Activated effector memory CD4-positive, alpha-beta T cell treated with anti-CD3 and anti-CD28 coated beads, Interleukin-2, amount 50 U/mL, for 16 hours (primary cell): ENCODE results near the gene RANBP1.
"Not testable (repeated sequence)": the region's sequence is repeated elsewhere in the genome, so short reads cannot be mapped to it uniquely, and the experiment has no call there.

Source experiments
- DNase-seq: peaks from one replicate; pipeline ENCODE4 v3.0.0-alpha.2; 2020

Gene RANBP1

DNA sequence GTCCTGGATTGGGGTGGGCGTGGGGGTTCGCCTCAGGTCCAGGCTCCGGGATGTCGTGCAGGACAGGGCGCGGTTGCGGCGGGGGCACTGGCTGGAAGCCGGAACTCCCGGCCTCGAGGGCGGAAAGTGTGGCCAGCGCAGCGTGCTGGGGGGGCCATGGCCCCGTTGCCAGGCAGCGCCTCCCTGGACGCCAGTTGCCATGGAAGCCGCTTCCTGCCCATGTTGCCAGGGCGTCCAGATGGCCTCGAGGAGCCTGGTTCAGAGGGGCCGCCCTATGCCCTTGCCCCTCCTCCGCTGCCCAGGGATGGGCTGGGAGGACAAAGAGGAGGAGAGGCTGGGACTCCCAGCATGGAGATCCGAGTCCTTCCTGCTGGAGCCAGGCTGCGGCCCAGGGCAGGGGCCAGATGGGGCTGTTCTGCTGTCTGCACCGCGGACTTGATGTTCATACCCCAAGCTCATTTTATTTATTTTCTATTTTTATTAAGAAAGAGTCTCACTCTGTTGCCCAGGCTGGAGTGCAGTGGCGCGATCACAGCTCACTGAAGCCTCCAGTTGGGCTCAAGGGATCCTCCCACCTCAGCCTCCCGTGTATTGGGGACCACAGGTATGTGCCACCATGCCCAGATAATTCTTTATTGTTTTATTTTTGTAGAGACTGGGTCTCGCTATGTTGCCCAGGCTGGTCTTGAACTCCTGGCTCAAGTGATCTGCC is 39.6 kb downstream of the RANBP1 start:
- DNase-seq: no peak

DNA sequence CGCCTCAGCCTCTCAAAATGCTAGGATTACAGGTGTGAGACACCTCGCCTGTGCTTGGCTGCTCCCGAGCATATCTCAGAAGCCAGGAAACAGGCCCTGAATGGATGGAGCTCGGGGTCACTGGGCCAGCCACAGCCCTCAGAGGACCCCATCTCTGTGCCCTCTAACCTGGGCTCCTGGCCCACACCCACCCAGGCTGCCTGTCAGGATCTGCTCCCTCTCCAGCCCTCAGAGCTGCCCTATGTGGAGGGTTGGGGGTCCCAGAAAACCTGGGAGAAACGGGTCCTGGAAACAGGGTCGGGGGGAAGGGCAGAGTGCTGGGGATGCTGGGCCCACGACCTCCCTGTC is 40.1 kb downstream of the RANBP1 start:
- no peak for DNase-seq

DNA sequence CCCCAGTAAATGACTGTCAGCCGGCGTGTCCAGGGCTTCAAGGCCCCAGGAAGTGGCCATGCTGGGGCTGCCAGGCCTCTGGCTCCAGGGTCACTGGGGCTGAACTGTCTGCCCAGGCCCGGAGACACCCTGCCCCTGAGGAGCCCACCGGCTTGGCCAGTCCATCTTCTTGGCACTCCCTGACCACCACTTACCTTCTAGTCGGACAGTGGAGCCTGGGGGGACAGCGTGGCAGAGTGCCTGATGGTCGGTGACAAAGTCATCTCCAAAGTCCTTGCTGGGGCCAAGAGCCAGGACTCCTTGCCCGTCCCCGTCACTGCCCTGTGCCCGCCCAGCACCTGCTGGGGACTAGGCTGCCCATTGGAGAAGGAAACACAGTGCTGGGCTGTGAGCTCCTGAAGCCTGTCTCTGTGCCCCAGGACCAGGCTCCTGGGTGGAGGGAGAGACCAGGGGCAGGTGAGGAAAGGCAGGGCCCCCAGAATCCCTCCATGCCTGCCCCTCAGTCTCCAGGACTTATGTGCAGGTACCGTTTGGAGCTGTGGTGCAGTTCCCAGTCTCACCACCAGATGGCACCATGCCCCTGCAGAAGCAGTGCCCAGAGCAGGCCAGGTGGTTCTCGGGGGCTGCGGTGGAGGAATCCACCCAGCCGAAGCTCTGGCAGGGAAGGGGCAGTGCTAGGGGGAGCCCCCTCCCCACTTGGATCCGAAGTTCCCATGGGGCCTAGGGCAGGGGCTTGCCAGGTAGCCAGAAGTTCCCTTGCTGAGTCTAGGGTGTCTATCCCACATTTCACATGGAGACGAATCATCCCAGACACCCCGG is 40.9 kb downstream of the RANBP1 start:
- DNase-seq: peak; percentile 96

DNA sequence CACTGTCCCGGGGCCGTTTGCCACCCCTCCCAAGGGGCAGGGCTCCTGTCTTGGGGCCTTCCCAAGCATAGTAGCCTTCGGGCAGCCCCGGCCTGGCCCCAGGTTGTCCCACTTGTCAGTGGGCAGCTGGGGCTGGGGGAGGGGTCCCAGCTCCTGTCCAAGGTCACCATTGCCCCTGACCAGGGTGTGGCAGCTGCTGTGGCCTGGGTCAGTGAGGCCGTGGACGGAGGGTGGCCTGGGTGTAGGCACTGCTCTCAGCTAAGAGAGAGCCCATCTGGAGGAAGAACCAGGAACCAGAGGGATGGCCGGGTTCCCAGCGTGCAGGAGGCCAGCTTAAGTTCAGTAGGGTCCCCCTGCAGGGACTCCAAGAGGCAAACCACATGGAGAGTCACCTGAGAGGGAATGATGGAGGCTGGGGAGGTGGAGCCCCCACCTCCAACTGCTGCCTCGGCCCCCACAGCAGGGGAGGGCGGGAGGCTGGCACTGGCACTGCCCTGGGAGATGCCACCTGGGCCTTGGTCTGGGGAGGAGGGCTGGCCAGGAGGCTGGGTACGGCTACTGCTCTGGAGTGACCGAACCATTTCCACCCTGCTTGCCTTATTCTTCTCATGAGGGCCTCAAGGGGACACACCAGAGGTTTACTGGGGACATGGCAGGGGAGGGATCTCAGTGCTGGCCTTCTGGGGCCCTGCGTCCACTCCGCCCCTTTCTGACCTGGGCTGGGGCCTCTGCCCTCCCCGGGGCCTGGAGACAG is 41.7 kb downstream of the RANBP1 start:
- no peak for DNase-seq

DNA sequence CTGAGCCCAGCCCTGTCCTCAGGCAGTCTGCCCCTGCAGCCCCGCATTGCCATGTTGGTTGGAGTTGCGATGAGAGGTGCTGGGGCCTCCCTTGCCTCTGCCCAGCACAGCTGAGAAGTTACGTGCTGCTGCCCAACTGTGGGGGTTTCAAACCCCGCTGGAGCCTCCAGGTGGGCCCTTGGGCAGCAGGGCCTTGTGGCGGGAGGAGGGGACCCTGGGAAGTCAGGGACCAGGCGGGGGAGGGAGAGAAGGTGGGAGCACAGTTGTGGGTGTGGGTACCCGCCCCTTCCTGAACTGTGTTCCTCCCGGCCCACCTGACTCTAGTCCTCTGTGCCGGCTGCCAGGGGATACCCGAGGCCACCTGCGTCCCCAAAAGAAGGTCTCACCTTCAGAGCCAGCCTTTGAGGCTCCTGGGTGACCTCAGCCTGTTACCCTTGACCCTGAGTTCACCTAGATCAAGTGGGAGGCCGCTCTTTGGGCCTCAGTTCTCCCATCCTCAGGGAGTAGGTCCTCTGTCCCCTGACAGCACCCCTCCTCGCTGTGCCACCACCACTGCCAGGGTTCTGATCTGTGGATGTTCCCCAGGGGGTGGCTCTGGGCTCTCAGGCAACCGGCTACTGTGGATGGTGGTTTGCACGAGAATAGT is 42.6 kb downstream of the RANBP1 start:
- DNase-seq: no peak

DNA sequence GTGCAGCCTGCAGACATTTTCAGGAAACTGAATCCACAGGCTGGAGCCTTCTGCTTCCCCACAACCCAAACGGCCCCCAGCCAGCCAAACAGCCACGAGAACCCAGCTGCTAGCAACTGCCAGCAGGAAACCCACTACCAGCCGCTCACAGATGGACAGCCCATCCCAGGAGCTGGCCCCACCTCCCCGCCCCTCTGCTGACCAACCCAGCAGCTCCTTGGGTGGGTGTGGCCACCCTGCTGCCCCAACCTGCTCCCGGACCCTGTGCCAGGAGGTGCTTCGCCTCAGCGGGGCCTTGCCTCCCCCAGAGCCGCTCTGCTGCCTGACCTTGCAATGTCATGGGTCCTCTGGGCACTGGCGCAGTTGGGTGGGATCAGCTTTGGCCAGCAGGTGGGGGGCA is 43.2 kb downstream of the RANBP1 start:
- no peak for DNase-seq

DNA sequence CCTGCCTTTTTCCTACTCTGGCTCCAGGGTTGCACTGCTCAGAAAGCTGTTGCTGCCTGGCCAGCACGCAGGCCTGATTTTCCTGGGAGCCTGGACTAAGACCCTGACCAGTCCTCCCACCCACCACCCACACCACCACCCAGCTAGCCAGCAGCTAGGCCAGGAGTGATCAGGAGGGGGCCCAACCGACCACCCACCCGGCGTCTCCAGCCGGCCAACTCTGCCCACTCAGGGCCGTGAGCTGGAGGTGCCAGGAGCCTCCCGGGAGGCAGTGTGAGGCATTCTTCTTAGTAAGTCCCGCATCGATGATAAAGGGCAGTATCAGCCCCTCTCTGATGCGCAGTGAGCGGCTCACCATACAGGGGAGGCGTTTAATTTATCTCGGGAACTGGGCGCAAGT is 43.6 kb downstream of the RANBP1 start:
- not testable (repeated sequence) for DNase-seq

DNA sequence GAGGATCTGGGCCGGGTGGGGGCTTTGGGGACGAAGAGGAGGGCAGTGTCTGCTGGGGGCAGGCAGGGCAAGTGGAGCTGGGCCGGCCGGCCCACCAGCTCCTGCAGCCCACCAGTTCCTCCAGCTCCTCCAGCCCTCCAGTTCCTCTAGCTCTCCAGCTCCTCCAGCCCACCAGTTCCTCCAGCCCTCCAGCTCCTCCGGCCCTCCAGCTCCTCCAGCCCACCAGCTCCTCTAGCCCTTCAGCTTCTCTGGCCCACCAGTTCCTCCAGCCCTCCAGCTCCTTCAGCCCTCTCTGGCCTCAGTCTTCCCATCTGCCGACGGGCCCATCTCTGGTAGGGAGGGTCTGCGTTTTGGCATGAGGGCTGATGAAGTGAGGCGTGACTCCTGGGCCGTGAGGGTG is 44.1 kb downstream of the RANBP1 start:
- DNase-seq: no peak

DNA sequence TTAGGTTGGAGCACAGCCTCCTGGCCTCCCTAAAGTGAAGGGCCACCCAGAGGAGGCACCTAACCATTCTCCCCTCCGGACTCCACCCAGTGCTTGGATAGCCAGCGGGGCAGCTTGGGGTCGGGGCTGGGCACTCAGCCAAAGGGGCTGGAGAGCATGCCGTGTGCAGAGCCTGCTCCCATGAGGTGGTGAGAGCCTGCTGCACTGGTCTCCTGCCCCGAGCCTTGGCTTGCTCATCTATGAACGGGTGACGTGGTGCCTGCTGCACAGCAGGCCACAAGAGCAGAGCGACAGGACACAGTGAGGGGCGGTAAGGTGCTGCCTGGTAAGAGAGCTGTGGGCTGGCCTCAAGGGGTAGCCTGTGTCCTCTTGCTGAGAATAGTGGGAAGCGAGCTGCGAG is 49.0 kb downstream of the RANBP1 start:
- no peak for DNase-seq

DNA sequence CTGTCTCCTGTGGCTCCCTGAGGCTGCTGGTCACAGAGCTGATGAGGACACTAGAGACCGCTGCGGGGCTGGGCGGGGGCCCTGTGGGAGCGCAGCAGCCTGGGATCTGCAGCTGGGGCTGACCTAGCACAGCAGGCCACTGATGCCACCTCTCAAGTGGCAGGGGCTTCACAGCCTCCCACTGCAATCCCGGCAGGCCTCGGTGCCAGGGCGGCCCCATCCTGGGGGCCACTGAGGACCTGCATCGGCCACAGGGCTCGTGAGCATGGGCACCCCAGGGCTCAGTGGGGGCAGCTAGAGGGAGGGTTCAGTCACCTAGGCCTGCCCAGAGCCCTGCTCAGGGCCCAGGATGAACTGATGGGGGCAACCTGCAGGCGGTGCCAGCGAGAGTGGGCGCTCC is 49.5 kb downstream of the RANBP1 start:
- no peak for DNase-seq

DNA sequence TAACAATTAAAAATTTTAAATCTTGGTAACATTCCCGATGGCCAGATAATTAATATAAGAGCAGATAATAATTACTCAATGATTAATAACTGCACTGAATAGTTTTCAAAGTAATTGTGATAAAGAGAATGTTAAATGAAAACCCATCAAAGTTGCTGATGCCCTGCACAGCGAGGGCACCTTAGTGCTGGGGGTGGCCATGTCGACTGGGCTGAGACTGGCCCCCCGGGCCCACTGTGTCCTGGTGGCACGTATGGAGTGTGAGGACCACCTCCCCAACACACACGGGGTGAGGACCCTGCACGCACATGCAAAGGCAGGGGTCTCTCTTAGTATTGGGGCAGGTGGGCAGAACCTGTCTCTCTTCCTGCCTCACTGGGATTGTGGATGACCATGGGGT is 50.0 kb downstream of the RANBP1 start:
- DNase-seq: no peak

DNA sequence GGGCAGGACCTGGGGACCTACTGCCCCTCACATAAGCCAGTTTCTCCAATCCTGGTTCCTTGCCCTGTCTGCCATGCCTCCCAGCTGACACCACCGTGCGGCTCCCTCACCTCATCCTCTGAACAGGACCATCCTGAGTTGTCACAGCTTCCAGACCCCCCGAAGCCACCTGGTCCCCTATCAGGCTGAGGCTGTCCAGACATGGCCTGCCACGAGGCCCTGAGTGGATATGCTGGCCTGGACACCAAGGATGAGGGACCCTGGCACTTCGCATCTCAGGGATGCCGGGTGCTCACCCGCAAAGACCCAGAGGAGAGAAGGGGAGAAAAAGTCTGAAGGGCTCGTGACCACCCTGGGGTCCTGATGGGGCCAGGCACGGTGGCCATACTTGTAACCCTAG is 50.8 kb downstream of the RANBP1 start:
- DNase-seq: no peak

DNA sequence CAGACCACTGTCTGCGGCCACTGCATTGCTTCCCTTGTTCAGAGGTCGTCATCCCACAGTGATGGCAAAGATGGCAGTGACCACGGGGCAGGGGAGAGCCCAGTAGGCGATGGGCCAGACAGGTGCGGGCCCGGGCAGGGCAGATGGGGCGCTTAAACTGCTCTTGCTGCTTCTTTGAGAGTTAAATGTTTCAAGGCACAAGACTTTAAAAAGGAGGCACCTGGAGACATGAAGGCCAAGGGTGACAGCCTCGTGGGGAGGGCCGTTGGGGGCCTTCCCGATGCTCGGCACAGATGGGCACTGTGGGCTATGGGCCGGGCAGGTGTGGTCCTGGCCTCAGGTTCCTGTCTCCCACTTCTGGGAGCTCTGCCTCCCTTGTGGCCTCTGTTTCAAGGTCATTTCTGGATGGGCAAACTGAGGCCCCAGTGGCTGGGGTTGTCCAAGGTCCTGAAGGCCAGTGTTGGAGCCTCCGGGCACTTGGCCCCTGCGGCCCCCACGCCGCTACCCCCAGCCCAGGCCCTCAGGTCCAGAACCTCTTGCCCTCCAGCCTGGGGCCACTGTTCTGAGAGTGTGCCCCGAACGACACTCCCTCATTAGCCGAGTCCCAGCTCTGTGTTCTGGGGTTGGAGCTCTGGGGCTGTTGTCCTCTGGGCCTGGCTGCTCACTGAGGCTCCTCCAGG is 51.9 kb downstream of the RANBP1 start:
- DNase-seq: no peak

DNA sequence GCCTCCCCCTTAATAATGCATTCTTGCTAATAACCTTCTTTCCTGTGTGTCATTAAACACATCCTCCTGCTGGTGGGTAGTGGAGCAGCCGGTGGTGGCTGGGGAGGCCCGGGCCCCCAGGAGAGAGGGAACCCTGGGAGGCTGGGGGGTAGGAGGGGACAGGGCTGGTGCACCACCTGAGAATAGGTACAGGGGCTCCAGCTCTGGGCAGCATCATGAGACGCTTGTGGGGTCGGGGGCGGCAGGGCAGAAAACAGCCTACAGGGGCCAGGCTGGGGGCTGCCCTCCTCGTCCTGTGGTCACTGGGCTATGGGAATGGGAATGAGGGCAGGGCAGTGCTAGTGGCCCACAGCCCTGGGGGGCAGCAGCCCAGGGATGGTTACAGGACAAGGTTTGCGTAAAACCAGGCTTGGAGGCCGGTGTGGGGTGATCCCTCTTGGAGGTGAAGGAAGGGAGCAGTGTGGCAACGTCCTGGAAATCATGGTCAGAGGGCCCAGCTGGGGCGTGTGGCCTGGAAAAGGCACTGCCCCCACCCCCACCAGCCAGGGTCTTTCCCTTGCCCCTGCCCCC is 53.4 kb downstream of the RANBP1 start:
- no peak for DNase-seq

DNA sequence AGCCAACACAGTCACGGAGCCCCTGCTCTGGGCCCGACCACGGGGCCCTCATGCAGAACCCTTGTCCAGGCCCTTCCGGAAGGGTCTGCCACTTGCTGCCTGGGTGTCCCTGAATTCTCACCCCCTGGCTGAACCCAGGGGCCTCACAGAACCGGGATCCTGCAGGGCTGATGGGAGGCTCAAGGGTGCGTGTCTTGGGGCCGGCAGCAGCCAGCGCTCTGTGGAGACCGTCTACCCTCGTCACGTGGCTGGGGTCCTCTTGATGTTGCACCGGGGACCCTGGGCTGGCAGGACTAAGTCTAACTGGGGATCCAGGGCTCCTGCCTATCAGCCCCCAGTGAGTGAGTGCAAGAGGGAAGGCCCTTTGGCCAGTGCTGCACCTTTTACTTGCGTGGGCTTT is 54.3 kb downstream of the RANBP1 start:
- no peak for DNase-seq

DNA sequence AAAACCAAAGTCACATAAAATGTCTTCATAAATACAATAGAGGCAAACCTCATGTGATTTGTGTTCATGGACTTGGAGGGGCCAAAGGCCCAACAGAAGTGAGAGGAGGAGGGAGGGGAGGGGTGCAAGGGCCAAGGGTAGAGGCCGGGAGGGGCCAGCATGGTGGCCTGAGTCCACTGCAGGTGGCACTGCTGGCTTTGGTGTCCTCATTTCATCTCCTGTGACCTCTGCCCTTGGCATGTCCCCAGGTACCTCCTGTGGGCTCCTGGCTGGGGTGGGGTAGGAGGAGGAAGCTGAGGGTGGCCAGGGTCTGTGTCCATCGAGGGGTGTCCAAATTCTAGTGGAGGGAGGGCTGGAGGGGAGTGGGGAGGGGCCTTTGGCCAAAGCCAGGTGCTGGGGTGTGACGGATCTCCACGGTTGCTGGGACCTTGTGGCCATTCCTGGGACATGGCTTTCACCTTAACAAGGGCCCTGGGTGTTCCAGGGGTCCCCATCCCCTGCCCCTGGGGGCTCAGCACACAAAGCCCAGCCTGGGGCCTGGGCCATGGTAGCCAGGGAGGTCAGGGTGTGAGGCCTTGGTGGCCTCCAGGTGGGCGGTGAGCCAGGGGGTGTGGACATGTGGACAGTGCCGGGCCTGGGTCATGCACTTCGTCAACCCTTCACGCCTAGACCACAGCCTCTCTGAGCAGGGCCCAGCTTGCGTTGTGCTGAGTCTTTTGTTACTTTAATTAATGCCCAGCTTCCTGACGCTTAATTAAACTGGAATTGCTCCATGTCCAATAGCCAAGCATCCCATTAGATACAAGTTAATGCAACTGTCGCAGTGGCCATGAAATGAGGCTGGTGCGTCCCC is 55.6 kb downstream of the RANBP1 start:
- DNase-seq: no peak

DNA sequence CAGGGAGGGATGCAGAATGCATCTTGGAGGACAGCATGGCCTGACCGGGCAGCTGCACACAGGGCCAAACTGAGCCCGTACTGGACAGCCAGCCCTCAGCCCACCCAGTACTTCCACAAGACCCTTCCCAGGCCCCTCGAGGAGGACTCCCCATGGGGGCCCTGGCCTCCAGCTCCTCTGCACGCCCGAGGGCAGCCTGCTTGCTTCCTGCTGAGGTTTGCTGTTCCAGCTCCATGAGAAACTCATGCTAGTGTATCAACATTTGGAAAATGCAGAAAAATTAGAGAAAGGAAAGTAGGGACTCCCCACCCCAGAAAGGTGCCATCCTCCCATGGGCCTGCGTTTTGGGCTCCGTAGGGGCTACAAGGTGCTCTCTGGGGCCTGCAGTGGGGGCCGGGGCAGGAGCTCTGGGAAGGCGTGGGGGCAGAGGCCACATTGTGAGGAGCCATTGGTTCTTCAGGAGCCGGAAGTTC is 56.3 kb downstream of the RANBP1 start:
- DNase-seq: no peak

DNA sequence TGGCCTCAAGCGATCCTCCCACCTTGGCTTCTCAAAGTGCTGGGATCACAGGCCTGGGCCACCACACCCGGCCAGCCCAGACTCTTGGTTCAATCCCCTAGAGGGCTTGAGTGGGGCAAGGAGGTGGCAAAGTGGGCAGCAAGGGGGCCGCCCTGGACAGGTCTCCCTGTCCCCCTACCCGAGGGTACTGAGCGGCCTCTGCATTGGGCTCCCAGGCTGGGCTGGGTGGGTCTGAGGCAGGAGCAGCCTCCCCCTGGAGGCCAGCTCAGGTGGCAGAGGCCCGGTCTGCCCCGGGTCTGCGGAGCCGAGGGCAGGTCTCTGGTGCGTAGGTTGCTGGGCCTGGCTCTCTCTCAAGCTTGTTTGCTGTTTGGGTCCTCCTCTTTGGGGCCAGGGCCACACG is 57.3 kb downstream of the RANBP1 start:
- no peak for DNase-seq

DNA sequence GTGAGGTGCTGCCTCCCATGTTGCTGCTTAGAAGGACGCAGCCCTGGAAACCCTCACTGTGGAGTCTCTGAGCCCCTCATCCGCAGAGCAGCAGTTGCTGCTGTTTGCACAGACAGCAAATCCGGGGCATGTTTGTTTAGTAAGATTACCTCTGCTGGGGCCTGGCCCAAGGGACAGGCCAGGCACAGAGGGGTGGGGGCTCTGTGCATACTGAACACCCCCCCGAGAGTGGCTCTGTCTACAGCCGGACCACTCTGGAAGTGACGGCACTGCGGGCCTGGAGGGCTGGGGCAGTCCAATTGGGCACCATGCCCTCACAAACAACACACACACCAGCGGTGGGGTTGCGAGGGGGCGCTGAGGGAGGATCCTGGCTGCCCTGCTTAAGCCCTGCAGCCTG is 57.9 kb downstream of the RANBP1 start:
- DNase-seq: no peak

DNA sequence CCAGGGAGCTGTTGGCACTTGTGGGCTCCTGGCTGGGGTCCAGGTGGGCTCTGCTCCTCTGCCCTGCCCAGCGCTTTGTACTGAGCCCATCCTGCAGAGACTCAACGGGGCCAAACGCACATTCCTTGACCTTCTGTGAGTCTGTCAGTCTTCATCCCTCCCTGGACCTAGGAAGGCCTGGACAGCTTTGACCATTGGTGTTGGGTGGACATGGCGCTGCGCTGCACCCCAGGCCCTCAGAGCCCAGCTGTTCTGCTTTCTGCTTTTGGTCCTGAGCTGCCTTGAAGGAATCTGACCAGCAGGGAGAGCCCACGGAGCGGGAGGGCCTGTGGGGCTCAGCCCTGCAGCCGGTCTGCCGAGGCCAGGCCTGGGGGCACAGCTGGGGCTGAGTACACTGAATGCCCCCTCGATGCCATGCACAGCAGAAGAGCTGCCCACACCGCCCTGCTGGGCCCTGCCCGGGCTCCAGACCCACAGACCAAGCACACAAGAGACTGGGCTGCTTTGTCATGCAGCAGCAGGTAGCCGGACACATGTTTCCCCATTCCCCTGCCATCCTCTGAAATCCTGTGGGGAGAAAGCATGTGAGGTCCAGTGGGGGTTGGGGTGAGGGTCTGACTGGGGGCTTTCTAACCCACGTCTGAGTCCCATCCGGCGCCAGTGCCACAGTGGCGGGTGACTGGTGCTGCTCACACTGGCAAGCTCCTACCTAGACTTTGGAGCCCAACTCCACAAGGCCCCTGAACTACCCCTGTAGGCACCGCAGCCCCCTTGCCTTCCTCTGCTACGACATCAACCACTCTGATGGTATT is 59.1 kb downstream of the RANBP1 start:
- no peak for DNase-seq

DNA sequence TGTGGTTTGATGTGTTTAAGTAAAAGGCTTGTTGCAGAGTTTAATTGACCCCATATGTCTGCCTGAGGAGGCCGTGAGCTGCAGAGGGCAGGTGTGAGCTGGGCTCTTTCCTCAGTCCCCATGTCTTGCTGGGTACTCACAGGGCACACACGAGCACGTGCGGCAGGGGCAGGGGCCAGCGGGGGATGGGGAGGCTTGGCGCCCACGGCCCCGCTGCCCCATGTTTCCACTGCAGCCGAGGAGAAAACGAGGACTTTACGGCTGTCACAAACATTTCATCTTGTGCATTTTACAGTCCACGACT is 59.6 kb downstream of the RANBP1 start:
- DNase-seq: no peak
